ENCODE measurements around the gene SUSD1. TPM values are rescaled to one million over a fixed set of nuclear protein-coding genes. Genes with fewer than 3 reads are reported as not detected.

The SUSD1 gene
- total RNA-seq, 2 experiments from 2014 or later = 2.5 TPM

- H3K36me3 Mint-ChIP-seq (ENCODE audit: low read depth) = no peaks in the 10 kb centered on the region
- CTCF ChIA-PET = interaction anchor here (0.7 to 1.1 kb wide), 3 partner anchors 28 to 246 kb away, joined by 3 read pairs; no protein-coding TSS in a partner anchor
- POLR2A ChIA-PET = no interaction called here
- H3K27me3 Mint-ChIP-seq = no peaks in the 10 kb centered on the region
- no peak overlapping the region for H3K27ac Mint-ChIP-seq
- no peak for DNase-seq
- no peaks in the 10 kb centered on the region for H3K4me1 Mint-ChIP-seq
- intact Hi-C loops (cut with DNase I, micrococcal nuclease) = no loop called here
- H3K9me3 Mint-ChIP-seq (ENCODE audit: low read depth) = no peaks in the 10 kb centered on the region
- no peak overlapping the region for H3K4me3 Mint-ChIP-seq
- ATAC-seq = no peak
These were observed 60.0 kb downstream of the SUSD1 start for GRCh38 chr9:112115109-112115508.

GRCh38 chr9:112112941-112113681 is 62.0 kb downstream of the SUSD1 start:
- DNase-seq (peak; percentile 31), ATAC-seq (peak; percentile 47)
- intact Hi-C loops (cut with DNase I, micrococcal nuclease) = loop anchor here (1.0 kb wide), 1 partner anchor 248 kb away; no protein-coding TSS in a partner anchor
- no peak overlapping the region for H3K4me3 Mint-ChIP-seq
- H3K27me3 Mint-ChIP-seq = no peaks in the 10 kb centered on the region
- ChIA-PET POLR2A (interaction anchor here (0.5 to 0.6 kb wide), 2 partner anchors 204 to 219 kb away, joined by 3 read pairs; no protein-coding TSS in a partner anchor), CTCF (interaction anchor here (0.6 to 2.8 kb wide), 11 partner anchors 9 to 248 kb away, joined by 3 to 26 read pairs (median 4); no protein-coding TSS in a partner anchor)
- no peaks in the 10 kb centered on the region for H3K9me3 Mint-ChIP-seq (ENCODE audit: low read depth)
- no peaks in the 10 kb centered on the region for H3K36me3 Mint-ChIP-seq (ENCODE audit: low read depth)
- no peak overlapping the region for H3K27ac Mint-ChIP-seq
- H3K4me1 Mint-ChIP-seq = no peaks in the 10 kb centered on the region

- Mint-ChIP-seq H3K27ac (no peak overlapping the region), H3K36me3 (ENCODE audit: low read depth) (no peaks in the 10 kb centered on the region), H3K27me3 (no peaks in the 10 kb centered on the region), H3K9me3 (ENCODE audit: low read depth) (no peaks in the 10 kb centered on the region), H3K4me1 (no peaks in the 10 kb centered on the region), H3K4me3 (no peak overlapping the region)
- intact Hi-C loops (cut with DNase I, micrococcal nuclease) = no loop called here
- DNase-seq (no peak), ATAC-seq (no peak)
- CTCF ChIA-PET = interaction anchor here (0.6 to 2.8 kb wide), 9 partner anchors 9 to 249 kb away, joined by 3 to 26 read pairs (median 4); no protein-coding TSS in a partner anchor
- POLR2A ChIA-PET = interaction anchor here (0.5 to 0.6 kb wide), 2 partner anchors 205 to 220 kb away, joined by 3 read pairs; no protein-coding TSS in a partner anchor
These were observed 62.6 kb downstream of the SUSD1 start for GRCh38 chr9:112112519-112112918.

- no peak overlapping the region for H3K27ac Mint-ChIP-seq
- H3K4me1 Mint-ChIP-seq = no peaks in the 10 kb centered on the region
- no peaks in the 10 kb centered on the region for H3K36me3 Mint-ChIP-seq (ENCODE audit: low read depth)
- POLR2A ChIA-PET = no interaction called here
- intact Hi-C loops (cut with DNase I, micrococcal nuclease) = no loop called here
- H3K4me3 Mint-ChIP-seq = no peak overlapping the region
- H3K27me3 Mint-ChIP-seq = no peaks in the 10 kb centered on the region
- CTCF ChIA-PET = interaction anchor here (0.8 kb wide), 1 partner anchor 24 kb away, joined by 3 read pairs; no protein-coding TSS in a partner anchor
- no peak for DNase-seq
- no peaks in the 10 kb centered on the region for H3K9me3 Mint-ChIP-seq (ENCODE audit: low read depth)
- ATAC-seq = no peak
These were observed 63.6 kb downstream of the SUSD1 start for GRCh38 chr9:112111461-112111860.

GRCh38 chr9:112110777-112111113 is 64.4 kb downstream of the SUSD1 start:
- intact Hi-C loops (cut with DNase I, micrococcal nuclease) = no loop called here
- ATAC-seq (no peak), DNase-seq (no peak)
- ChIA-PET CTCF (interaction anchor here (0.5 to 1.6 kb wide), 4 partner anchors 12 to 250 kb away, joined by 3 to 4 read pairs (median 4); no protein-coding TSS in a partner anchor), POLR2A (no interaction called here)
- no peaks in the 10 kb centered on the region for H3K36me3 Mint-ChIP-seq (ENCODE audit: low read depth)
- H3K4me3 Mint-ChIP-seq = no peak overlapping the region
- H3K4me1 Mint-ChIP-seq = no peaks in the 10 kb centered on the region
- H3K9me3 Mint-ChIP-seq (ENCODE audit: low read depth) = no peaks in the 10 kb centered on the region
- no peak overlapping the region for H3K27ac Mint-ChIP-seq
- no peaks in the 10 kb centered on the region for H3K27me3 Mint-ChIP-seq

GRCh38 chr9:112110094-112110776 is 64.9 kb downstream of the SUSD1 start:
- Mint-ChIP-seq H3K27ac (no peak overlapping the region), H3K4me3 (no peak overlapping the region), H3K9me3 (ENCODE audit: low read depth) (no peaks in the 10 kb centered on the region), H3K4me1 (no peaks in the 10 kb centered on the region), H3K27me3 (no peaks in the 10 kb centered on the region), H3K36me3 (ENCODE audit: low read depth) (peaks cover 2% of the 10 kb centered on the region)
- DNase-seq (no peak), ATAC-seq (no peak)
- CTCF ChIA-PET = interaction anchor here (0.5 to 1.6 kb wide), 3 partner anchors 12 to 251 kb away, joined by 3 to 4 read pairs (median 4); no protein-coding TSS in a partner anchor
- intact Hi-C loops (cut with DNase I, micrococcal nuclease) = no loop called here
- POLR2A ChIA-PET = interaction anchor here (0.7 kb wide), 1 partner anchor 578 kb away, joined by 3 read pairs; no protein-coding TSS in a partner anchor

- ChIA-PET POLR2A (no interaction called here), CTCF (no interaction called here)
- H3K27ac Mint-ChIP-seq = no peak overlapping the region
- ATAC-seq = no peak
- H3K27me3 Mint-ChIP-seq = no peaks in the 10 kb centered on the region
- no peak overlapping the region for H3K4me3 Mint-ChIP-seq
- intact Hi-C loops (cut with DNase I, micrococcal nuclease) = no loop called here
- H3K4me1 Mint-ChIP-seq = no peaks in the 10 kb centered on the region
- no peak for DNase-seq
- H3K36me3 Mint-ChIP-seq (ENCODE audit: low read depth) = peaks cover 4% of the 10 kb centered on the region
- H3K9me3 Mint-ChIP-seq (ENCODE audit: low read depth) = no peaks in the 10 kb centered on the region
These were observed 70.2 kb downstream of the SUSD1 start for GRCh38 chr9:112104901-112105300.

GRCh38 chr9:112104401-112104800 is 70.7 kb downstream of the SUSD1 start:
- Mint-ChIP-seq H3K4me3 (no peak overlapping the region), H3K36me3 (ENCODE audit: low read depth) (peaks cover 4% of the 10 kb centered on the region), H3K27me3 (no peaks in the 10 kb centered on the region), H3K4me1 (no peaks in the 10 kb centered on the region), H3K27ac (no peak overlapping the region), H3K9me3 (ENCODE audit: low read depth) (no peaks in the 10 kb centered on the region)
- ChIA-PET POLR2A (no interaction called here), CTCF (interaction anchor here (1.2 kb wide), 1 partner anchor 8 kb away, joined by 3 read pairs; no protein-coding TSS in a partner anchor)
- ATAC-seq (no peak), DNase-seq (no peak)
- intact Hi-C loops (cut with DNase I, micrococcal nuclease) = no loop called here

GRCh38 chr9:112103405-112103804 is 71.7 kb downstream of the SUSD1 start:
- H3K9me3 Mint-ChIP-seq (ENCODE audit: low read depth) = no peaks in the 10 kb centered on the region
- H3K4me3 Mint-ChIP-seq = no peak overlapping the region
- H3K27me3 Mint-ChIP-seq = no peaks in the 10 kb centered on the region
- peaks cover 4% of the 10 kb centered on the region for H3K36me3 Mint-ChIP-seq (ENCODE audit: low read depth)
- DNase-seq = no peak
- no peak for ATAC-seq
- peaks cover under 1% of the 10 kb centered on the region for H3K4me1 Mint-ChIP-seq
- H3K27ac Mint-ChIP-seq = no peak overlapping the region
- ChIA-PET POLR2A (no interaction called here), CTCF (interaction anchor here (0.9 to 1.2 kb wide), 2 partner anchors 9 to 250 kb away, joined by 3 read pairs; no protein-coding TSS in a partner anchor)
- intact Hi-C loops (cut with DNase I, micrococcal nuclease) = no loop called here

- POLR2A ChIA-PET = no interaction called here
- DNase-seq = peak; percentile 82
- Mint-ChIP-seq H3K27ac (no peak overlapping the region), H3K4me1 (peaks cover 13% of the 10 kb centered on the region), H3K4me3 (no peak overlapping the region), H3K27me3 (no peaks in the 10 kb centered on the region), H3K9me3 (ENCODE audit: low read depth) (no peaks in the 10 kb centered on the region), H3K36me3 (ENCODE audit: low read depth) (peaks cover 2% of the 10 kb centered on the region)
- peak; percentile 90 for ATAC-seq
- CTCF ChIA-PET = interaction anchor here (0.6 to 5.9 kb wide), 42 partner anchors 10 to 893 kb away, joined by 3 to 61 read pairs (median 4); partner anchors contain the start of genes HSDL2 and PTBP3
- intact Hi-C loops (cut with DNase I, micrococcal nuclease) = loop anchor here (1.0 to 10.0 kb wide), 5 partner anchors 235 to 697 kb away; partner anchors contain the start of genes INIP (in 1 of the 2) and PTBP3 (in 1 of the 2)
These were observed 77.1 kb downstream of the SUSD1 start for GRCh38 chr9:112097712-112098688.
